PC-9 (cell line): ENCODE measurements around the gene OR52B4. TPM values are rescaled to one million over a fixed set of nuclear protein-coding genes. Genes with fewer than 3 reads are reported as not detected.

ENCODE experiments used
- BruUV-seq: library from RNA; stranded (reverse); fragments of 400-500 nt; replicated peaks from 2 replicates; lab custom pipeline; 2021; lab: Mats Ljungman, UMichigan
- CTCF ChIA-PET: fragments of 300-600 bp; sonication (Branson Sonifier 250); formaldehyde crosslinking; loops from one replicate; lab custom pipeline; 2022; ENCODE audit warnings: antibody characterized with exemption; lab: Charles Lee
- POLR2A ChIA-PET: fragments of 300-600 bp; sonication (Branson Sonifier 250); formaldehyde crosslinking; loops from one replicate; lab custom pipeline; 2022; ENCODE audit warnings: antibody characterized with exemption; ENCODE audit not compliant: unreplicated experiment; lab: Charles Lee
- DNase-seq, 2 experiments: peaks; one replicate each; pipeline versions ENCODE4 v3.0.0 to v3.0.0-alpha.2; 2015 to 2022; ENCODE audit warnings: mixed read lengths in 1 of 2
- H2AFZ ChIP-seq: fragments of 200-600 bp; sonication (generic); 2 replicates; pipeline ENCODE4 v1.8.1; 2017; ENCODE audit warnings: antibody characterized with exemption
- H3F3A ChIP-seq: fragments of 200-600 bp; sonication (generic); 2 replicates; pipeline ENCODE4 v1.8.1; 2017; ENCODE audit warnings: antibody characterized with exemption, mild to moderate bottlenecking, low read depth; ENCODE audit not compliant: insufficient read depth
- H3K27ac ChIP-seq: fragments of 200-600 bp; sonication (generic); 2 replicates; pipeline ENCODE4 v1.6.1; 2016; ENCODE audit warnings: mixed run types
- H3K27me3 ChIP-seq: fragments of 200-600 bp; sonication (generic); 2 replicates; pipeline ENCODE4 v1.6.1; 2016; ENCODE audit warnings: low read depth, mixed run types; ENCODE audit not compliant: insufficient read depth
- H3K36me3 ChIP-seq: fragments of 200-600 bp; sonication (generic); 2 replicates; pipeline ENCODE4 v1.6.1; 2016; ENCODE audit warnings: low read depth, mixed run types
- H3K4me1 ChIP-seq: fragments of 200-600 bp; sonication (generic); replicated peaks from 2 replicates; pipeline ENCODE4 v1.6.1; 2016; ENCODE audit warnings: mixed run types; ENCODE audit not compliant: insufficient read depth
- H3K4me2 ChIP-seq: fragments of 200-600 bp; sonication (generic); 2 replicates; pipeline ENCODE4 v1.6.1; 2017; ENCODE audit warnings: mixed run types
- H3K4me3 ChIP-seq: fragments of 200-600 bp; sonication (generic); 2 replicates; pipeline ENCODE4 v1.6.1; 2016; ENCODE audit warnings: mixed run types
- H3K79me2 ChIP-seq: fragments of 200-600 bp; sonication (generic); 2 replicates; pipeline ENCODE4 v1.6.1; 2017; ENCODE audit warnings: low read depth, mixed run types
- H3K9me2 ChIP-seq: fragments of 200-600 bp; sonication (generic); 2 replicates; pipeline ENCODE4 v1.8.1; 2017; ENCODE audit warnings: mild to moderate bottlenecking; ENCODE audit not compliant: insufficient read depth
- H3K9me3 ChIP-seq: fragments of 200-600 bp; sonication (generic); 2 replicates; pipeline ENCODE4 v1.8.1; 2016; ENCODE audit warnings: low read depth; ENCODE audit not compliant: insufficient read depth
- H4K20me1 ChIP-seq: fragments of 200-600 bp; sonication (generic); 2 replicates; pipeline ENCODE4 v1.8.1; 2017; ENCODE audit not compliant: insufficient read depth
- CTCF ChIP-seq: fragments of 200-600 bp; sonication (generic); conservative IDR thresholded peaks from 2 replicates; pipeline ENCODE4 v1.6.1; 2017; ENCODE audit warnings: mixed run types, antibody characterized with exemption, mild to moderate bottlenecking, moderate library complexity
- EZH2 ChIP-seq: fragments of 200-600 bp; sonication (generic); IDR thresholded peaks from 2 replicates; pipeline ENCODE4 v1.8.0; 2017; ENCODE audit warnings: antibody characterized with exemption, low read depth
- intact Hi-C: fragments of 100-400 bp; cut with micrococcal nuclease; formaldehyde crosslinking; loops from one replicate; pipeline ENCODE4 v1.10.0; 2022; ENCODE audit not compliant: unreplicated experiment
- total RNA-seq: library from RNA; stranded (reverse); gene quantifications from 2 replicates; pipeline ENCODE4 v1.2.3, GENCODE V29; 2021

OR52B4 gene
- total RNA-seq, 1 experiment from 2014 or later: not detected

- POLR2A ChIA-PET: interaction anchor here (0.6 kb wide), 1 partner anchor 576 kb away, joined by 8 read pairs; no protein-coding TSS in a partner anchor
- H3K79me2 ChIP-seq: no peaks in the 10 kb centered on the region
- peak overlapping the region; percentile 85; the same call in 1 of the 2 replicates for H2AFZ ChIP-seq
- no peak overlapping the region for H3K27ac ChIP-seq
- intact Hi-C loops: no loop called here
- CTCF ChIA-PET: no interaction called here
- H3K27me3 ChIP-seq: peaks cover 2% of the 10 kb centered on the region; the same call in 1 of the 2 replicates
- no peak for DNase-seq
- H3K4me3 ChIP-seq: peak overlapping the region; percentile 62; the same call in 1 of the 2 replicates
- no peaks in the 10 kb centered on the region for H3K36me3 ChIP-seq
- H3K9me3 ChIP-seq: no peaks in the 10 kb centered on the region
- TF ChIP-seq CTCF (no peak), EZH2 (no peak)
- H3K9me2 ChIP-seq: no peaks in the 10 kb centered on the region
- no peaks in the 10 kb centered on the region for H3F3A ChIP-seq
- H3K4me2 ChIP-seq: peak overlapping the region; percentile 76
- H4K20me1 ChIP-seq: no peaks in the 10 kb centered on the region
- no peaks in the 10 kb centered on the region for H3K4me1 ChIP-seq
- no TSS peak for BruUV-seq
These were observed 25.7 kb upstream of the OR52B4 start for GRCh38 chr11:4393858-4394223.

- Histone ChIP-seq H3K79me2 (no peaks in the 10 kb centered on the region), H3K36me3 (no peaks in the 10 kb centered on the region), H3K4me1 (no peaks in the 10 kb centered on the region), H3K27me3 (peaks cover 2% of the 10 kb centered on the region; the same call in 1 of the 2 replicates), H3K27ac (no peak within 1 kb of the TSS), H4K20me1 (no peaks in the 10 kb centered on the region), H3K9me2 (no peaks in the 10 kb centered on the region), H3K4me2 (peak within 1 kb of the TSS; percentile 76), H3F3A (no peaks in the 10 kb centered on the region), H3K9me3 (no peaks in the 10 kb centered on the region), H3K4me3 (peak within 1 kb of the TSS; percentile 62), H2AFZ (peak within 1 kb of the TSS; percentile 85)
- POLR2A ChIA-PET: interaction anchor here (0.6 kb wide), 3 partner anchors 210 to 936 kb away, joined by 3 to 8 read pairs (median 3); no protein-coding TSS in a partner anchor
- TF ChIP-seq CTCF (no peak), EZH2 (no peak)
- DNase-seq: peak; percentile 54 to 70
- BruUV-seq: TSS peak; percentile 62
- CTCF ChIA-PET: no interaction called here
- intact Hi-C loops: no loop called here
These were observed 25.1 kb upstream of the OR52B4 start, which contains the start of gene TRIM21 for GRCh38 chr11:4393209-4393857. TSS of gene TRIM21 (minus strand) at chr11:4393702. CDS start at chr11:4390409, 3,293 bp downstream.

GRCh38 chr11:4388221-4388620, 20.0 kb upstream of the OR52B4 start:
- H4K20me1 ChIP-seq: no peaks in the 10 kb centered on the region
- no peaks in the 10 kb centered on the region for H3F3A ChIP-seq
- no TSS peak for BruUV-seq
- no peak overlapping the region for H3K4me3 ChIP-seq
- H3K79me2 ChIP-seq: no peaks in the 10 kb centered on the region
- no peaks in the 10 kb centered on the region for H3K4me1 ChIP-seq
- H3K4me2 ChIP-seq: no peak overlapping the region
- intact Hi-C loops: no loop called here
- no peak for DNase-seq
- ChIA-PET CTCF (no interaction called here), POLR2A (no interaction called here)
- no peak for TF ChIP-seq CTCF
- TF ChIP-seq EZH2: no peak
- no peaks in the 10 kb centered on the region for H3K27me3 ChIP-seq
- H2AFZ ChIP-seq: no peak overlapping the region
- H3K9me3 ChIP-seq: no peaks in the 10 kb centered on the region
- H3K9me2 ChIP-seq: no peaks in the 10 kb centered on the region
- H3K27ac ChIP-seq: no peak overlapping the region
- H3K36me3 ChIP-seq: no peaks in the 10 kb centered on the region
